ENCODE data around the gene AGBL1. TPM values are rescaled to one million over a fixed set of nuclear protein-coding genes. Genes with fewer than 3 reads are reported as not detected.

The AGBL1 gene
- total RNA-seq, 1 experiment from 2014 or later, result not detected

- peaks cover 13 to 20% of the 10 kb centered on the region in 2 experiments for H3K4me1 Mint-ChIP-seq
- Histone ChIP-seq H3K4ac (ENCODE audit: low read depth, low read length) (no peak overlapping the region), H3K79me1 (ENCODE audit: insufficient read depth, low read depth, low read length, poor library complexity, severe bottlenecking) (no peaks in the 10 kb centered on the region), H2BK12ac (ENCODE audit: insufficient read length, low read depth, low read length) (no peak overlapping the region), H2BK5ac (ENCODE audit: insufficient read length, low read length) (no peak overlapping the region), H3K27ac (ENCODE audit: insufficient read length, low read depth, low read length) (no peak overlapping the region), H3K56ac (ENCODE audit: insufficient read length, low read depth, low read length) (no peak overlapping the region), H2AK5ac (ENCODE audit: insufficient read length, low read length) (no peak overlapping the region), H2BK120ac (ENCODE audit: low read depth, low read length, poor library complexity, severe bottlenecking) (no peak overlapping the region), H3K79me2 (ENCODE audit: insufficient read depth, low read length) (no peaks in the 10 kb centered on the region), H2BK15ac (ENCODE audit: low read depth, low read length) (no peak overlapping the region), H3K9ac (ENCODE audit: extremely low read depth, insufficient read length, low read length) (no peak overlapping the region), H4K5ac (ENCODE audit: insufficient read length, low read depth, low read length) (no peak overlapping the region), H3T11ph (ENCODE audit: low read length) (no peak overlapping the region), H3K9me3 (ENCODE audit: control insufficient read depth, low read depth, low read length) (no peaks in the 10 kb centered on the region), H3K4me2 (ENCODE audit: insufficient read depth, insufficient read length, low read length) (no peak overlapping the region), H3K27me3 (ENCODE audit: insufficient read depth, low read length) (no peaks in the 10 kb centered on the region), H4K8ac (replicated peaks; ENCODE audit: insufficient read length, low read depth, low read length) (no peak overlapping the region), H3K14ac (ENCODE audit: insufficient read depth, low read length) (no peak overlapping the region), H3K18ac (ENCODE audit: insufficient read length, low read depth, low read length) (no peak overlapping the region), H3K23me2 (ENCODE audit: insufficient read length, low read depth, low read length, poor library complexity, severe bottlenecking) (no peaks in the 10 kb centered on the region), H3K4me1 (ENCODE audit: insufficient read depth, low read length) (peaks cover under 1% of the 10 kb centered on the region; the same call in 1 of the 2 replicates), H2AFZ (ENCODE audit: low read length) (no peak overlapping the region), H2BK20ac (ENCODE audit: low read depth, low read length, poor library complexity, severe bottlenecking) (no peak overlapping the region), H4K91ac (ENCODE audit: insufficient read length, low read depth, low read length) (no peak overlapping the region), H3K23ac (ENCODE audit: insufficient read length, low read depth, low read length) (no peak overlapping the region), H4K20me1 (ENCODE audit: control insufficient read depth, insufficient read depth, insufficient read length) (no peaks in the 10 kb centered on the region)
- TF ChIP-seq, protein P1, sequence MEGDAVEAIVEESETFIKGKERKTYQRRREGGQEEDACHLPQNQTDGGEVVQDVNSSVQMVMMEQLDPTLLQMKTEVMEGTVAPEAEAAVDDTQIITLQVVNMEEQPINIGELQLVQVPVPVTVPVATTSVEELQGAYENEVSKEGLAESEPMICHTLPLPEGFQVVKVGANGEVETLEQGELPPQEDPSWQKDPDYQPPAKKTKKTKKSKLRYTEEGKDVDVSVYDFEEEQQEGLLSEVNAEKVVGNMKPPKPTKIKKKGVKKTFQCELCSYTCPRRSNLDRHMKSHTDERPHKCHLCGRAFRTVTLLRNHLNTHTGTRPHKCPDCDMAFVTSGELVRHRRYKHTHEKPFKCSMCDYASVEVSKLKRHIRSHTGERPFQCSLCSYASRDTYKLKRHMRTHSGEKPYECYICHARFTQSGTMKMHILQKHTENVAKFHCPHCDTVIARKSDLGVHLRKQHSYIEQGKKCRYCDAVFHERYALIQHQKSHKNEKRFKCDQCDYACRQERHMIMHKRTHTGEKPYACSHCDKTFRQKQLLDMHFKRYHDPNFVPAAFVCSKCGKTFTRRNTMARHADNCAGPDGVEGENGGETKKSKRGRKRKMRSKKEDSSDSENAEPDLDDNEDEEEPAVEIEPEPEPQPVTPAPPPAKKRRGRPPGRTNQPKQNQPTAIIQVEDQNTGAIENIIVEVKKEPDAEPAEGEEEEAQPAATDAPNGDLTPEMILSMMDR (conservative IDR thresholded peaks at IDR 0.05), result no peak
- no peak overlapping the region for H3K4me3 Mint-ChIP-seq
- no CpG with 5 or more reads among the region's 3 CpGs for WGBS (ENCODE audit: extremely low coverage, insufficient read length, low lambda C conversion rate)
- H3K27me3 Mint-ChIP-seq (ENCODE audit: low read depth), result no peaks in the 10 kb centered on the region
- no peaks in the 10 kb centered on the region; a peak in 1 of 5 replicates for H3K9me3 Mint-ChIP-seq
- DNase-seq, result no peak
- no peak overlapping the region for H3K27ac Mint-ChIP-seq
- H3K36me3 Mint-ChIP-seq (ENCODE audit: insufficient read depth in 1 of 3, low read depth in 3 of 3), result no peaks in the 10 kb centered on the region
These were observed 324.4 kb downstream of the AGBL1 start for GRCh38 chr15:86403914-86404583.

Data from H9 (cell line).